ENCODE data around the gene MAD1L1.
"Not testable (repeated sequence)": the region's sequence is repeated elsewhere in the genome, so short reads cannot be mapped to it uniquely, and the experiment has no call there.

GRCh38 chr7:1825647-1825896, 407.2 kb downstream of the MAD1L1 start:
- not testable (repeated sequence) for TF ChIP-seq POLR2AphosphoS5, POLR2A (IDR thresholded peaks at IDR 0.05; ENCODE audit: low read depth, low read length)
